ENCODE data around the gene DEFB114. TPM values are rescaled to one million over a fixed set of nuclear protein-coding genes. Genes with fewer than 3 reads are reported as not detected.
"Not testable (repeated sequence)": the region's sequence is repeated elsewhere in the genome, so short reads cannot be mapped to it uniquely, and the experiment has no call there.

Gene DEFB114
- total RNA-seq, 1 donor from 2014 or later = not detected

- no peaks in the 10 kb centered on the region for H3K4me1 Mint-ChIP-seq (ENCODE audit: low read depth)
Measured at GRCh38 chr6:49955847-49956246, 8.1 kb downstream of the DEFB114 start.

DNA sequence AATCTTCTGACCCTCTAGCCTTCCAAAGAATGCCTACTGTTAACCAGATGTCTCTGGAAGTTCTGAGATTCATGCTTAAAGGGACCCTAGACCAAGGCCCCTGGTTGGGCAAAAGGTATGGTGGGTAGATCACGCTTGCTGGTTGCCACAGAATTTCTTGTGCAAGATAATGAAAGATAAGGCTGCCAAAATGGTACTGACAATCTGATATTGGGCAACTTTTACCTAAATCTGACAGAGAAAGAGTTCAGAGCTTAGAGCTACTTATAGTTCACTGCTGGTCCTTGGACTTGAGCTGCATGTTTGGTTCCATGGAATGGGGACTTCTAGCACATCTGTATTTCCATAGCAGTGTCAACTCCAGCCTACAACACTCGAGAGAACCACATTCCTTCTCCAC, 12.0 kb downstream of the DEFB114 start:
- TF ChIP-seq, protein P1, sequence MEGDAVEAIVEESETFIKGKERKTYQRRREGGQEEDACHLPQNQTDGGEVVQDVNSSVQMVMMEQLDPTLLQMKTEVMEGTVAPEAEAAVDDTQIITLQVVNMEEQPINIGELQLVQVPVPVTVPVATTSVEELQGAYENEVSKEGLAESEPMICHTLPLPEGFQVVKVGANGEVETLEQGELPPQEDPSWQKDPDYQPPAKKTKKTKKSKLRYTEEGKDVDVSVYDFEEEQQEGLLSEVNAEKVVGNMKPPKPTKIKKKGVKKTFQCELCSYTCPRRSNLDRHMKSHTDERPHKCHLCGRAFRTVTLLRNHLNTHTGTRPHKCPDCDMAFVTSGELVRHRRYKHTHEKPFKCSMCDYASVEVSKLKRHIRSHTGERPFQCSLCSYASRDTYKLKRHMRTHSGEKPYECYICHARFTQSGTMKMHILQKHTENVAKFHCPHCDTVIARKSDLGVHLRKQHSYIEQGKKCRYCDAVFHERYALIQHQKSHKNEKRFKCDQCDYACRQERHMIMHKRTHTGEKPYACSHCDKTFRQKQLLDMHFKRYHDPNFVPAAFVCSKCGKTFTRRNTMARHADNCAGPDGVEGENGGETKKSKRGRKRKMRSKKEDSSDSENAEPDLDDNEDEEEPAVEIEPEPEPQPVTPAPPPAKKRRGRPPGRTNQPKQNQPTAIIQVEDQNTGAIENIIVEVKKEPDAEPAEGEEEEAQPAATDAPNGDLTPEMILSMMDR (IDR thresholded peaks at IDR 0.05) = no peak
- Mint-ChIP-seq H3K9me3 (ENCODE audit: low read depth) (no peaks in the 10 kb centered on the region), H3K4me3 (ENCODE audit: unreplicated experiment) (no peak overlapping the region), H3K27ac (ENCODE audit: unreplicated experiment) (no peak overlapping the region), H3K36me3 (ENCODE audit: low read depth) (no peaks in the 10 kb centered on the region), H3K4me1 (ENCODE audit: low read depth) (no peaks in the 10 kb centered on the region), H3K27me3 (ENCODE audit: low read depth) (no peaks in the 10 kb centered on the region)
- DNase-seq (ENCODE audit: low spot score) = no peak

More at GRCh38 chr6:49955847-49956246, 8.1 kb downstream of the DEFB114 start:
- H3K27ac Mint-ChIP-seq (ENCODE audit: unreplicated experiment) = no peak overlapping the region
- H3K36me3 Mint-ChIP-seq (ENCODE audit: low read depth) = no peaks in the 10 kb centered on the region
- no peaks in the 10 kb centered on the region for H3K27me3 Mint-ChIP-seq (ENCODE audit: low read depth)
- H3K9me3 Mint-ChIP-seq (ENCODE audit: low read depth) = no peaks in the 10 kb centered on the region
- TF ChIP-seq, protein P1 (IDR thresholded peaks at IDR 0.05) = no peak
- no peak overlapping the region for H3K4me3 Mint-ChIP-seq (ENCODE audit: unreplicated experiment)
- no peak for DNase-seq (ENCODE audit: low spot score)

- Mint-ChIP-seq H3K27ac (ENCODE audit: unreplicated experiment) (no peak overlapping the region), H3K27me3 (ENCODE audit: low read depth) (no peaks in the 10 kb centered on the region), H3K36me3 (ENCODE audit: low read depth) (no peaks in the 10 kb centered on the region), H3K4me1 (ENCODE audit: low read depth) (no peaks in the 10 kb centered on the region), H3K9me3 (ENCODE audit: low read depth) (no peaks in the 10 kb centered on the region), H3K4me3 (ENCODE audit: unreplicated experiment) (no peak overlapping the region)
- no peak for DNase-seq (ENCODE audit: low spot score)
- TF ChIP-seq, protein P1 (IDR thresholded peaks at IDR 0.05) = no peak
Measured at GRCh38 chr6:49950415-49950751, 13.6 kb downstream of the DEFB114 start.

GRCh38 chr6:49949062-49949461, 14.9 kb downstream of the DEFB114 start:
- Mint-ChIP-seq H3K27me3 (ENCODE audit: low read depth) (no peaks in the 10 kb centered on the region), H3K36me3 (ENCODE audit: low read depth) (no peaks in the 10 kb centered on the region), H3K4me1 (ENCODE audit: low read depth) (no peaks in the 10 kb centered on the region), H3K9me3 (ENCODE audit: low read depth) (peaks cover 4% of the 10 kb centered on the region), H3K4me3 (ENCODE audit: unreplicated experiment) (no peak overlapping the region), H3K27ac (ENCODE audit: unreplicated experiment) (no peak overlapping the region)
- TF ChIP-seq, protein P1 (IDR thresholded peaks at IDR 0.05) = no peak
- DNase-seq (ENCODE audit: low spot score) = no peak

DNA sequence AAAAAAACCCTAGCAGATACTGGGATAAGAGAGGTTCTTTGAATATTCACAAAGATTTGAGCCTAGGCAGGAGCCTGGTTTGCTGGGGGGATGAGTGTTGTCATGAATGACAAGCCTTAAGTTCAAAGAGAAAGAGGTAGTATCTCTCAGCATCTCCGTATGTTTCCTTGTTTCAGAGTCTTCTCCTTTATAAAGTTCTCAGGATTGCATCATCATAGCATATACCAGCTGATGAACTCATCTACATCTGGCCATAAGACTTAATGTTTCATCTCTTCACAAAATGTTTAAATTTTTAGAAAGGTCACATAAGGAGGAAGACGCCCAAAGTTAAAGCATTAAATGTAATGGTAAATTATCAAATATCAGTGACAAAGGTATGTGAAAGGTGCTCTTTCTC, 17.1 kb downstream of the DEFB114 start:
- Mint-ChIP-seq H3K36me3 (ENCODE audit: low read depth) (no peaks in the 10 kb centered on the region), H3K27me3 (ENCODE audit: low read depth) (no peaks in the 10 kb centered on the region), H3K27ac (ENCODE audit: unreplicated experiment) (no peak overlapping the region), H3K4me1 (ENCODE audit: low read depth) (no peaks in the 10 kb centered on the region), H3K4me3 (ENCODE audit: unreplicated experiment) (no peak overlapping the region), H3K9me3 (ENCODE audit: low read depth) (peaks cover 4% of the 10 kb centered on the region)
- DNase-seq (ENCODE audit: low spot score) = no peak
- TF ChIP-seq, protein P1 (IDR thresholded peaks at IDR 0.05) = no peak

DNA sequence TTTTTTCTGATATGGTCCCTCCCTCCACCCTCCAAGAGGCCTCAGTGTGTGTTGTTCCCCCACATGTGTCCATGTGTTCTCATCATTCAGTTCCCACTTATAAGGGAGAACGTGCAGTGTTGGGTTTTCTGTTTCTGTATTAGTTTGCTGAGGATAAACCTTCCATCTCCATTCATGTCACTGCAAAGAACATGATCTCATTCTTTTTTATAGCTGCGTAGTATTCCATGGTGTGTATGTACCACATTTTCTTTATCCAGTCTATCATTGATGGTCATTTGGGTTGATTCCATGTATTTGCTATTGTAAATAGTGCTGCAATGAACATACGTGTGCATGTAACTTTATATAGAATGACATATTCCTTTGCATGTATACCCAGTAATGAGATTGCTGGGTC, 19.9 kb downstream of the DEFB114 start:
- not testable (repeated sequence) for H3K4me1 Mint-ChIP-seq (ENCODE audit: low read depth); H3K27ac Mint-ChIP-seq (ENCODE audit: unreplicated experiment); H3K9me3 Mint-ChIP-seq (ENCODE audit: low read depth); H3K27me3 Mint-ChIP-seq (ENCODE audit: low read depth); H3K4me3 Mint-ChIP-seq (ENCODE audit: unreplicated experiment); H3K36me3 Mint-ChIP-seq (ENCODE audit: low read depth); DNase-seq (ENCODE audit: low spot score)

Data from chondrocyte (in vitro differentiated cells).